Measurements from ENCODE around the gene PDXK.

GRCh38 chr21:43694437-43695079 lies 24.4 kb upstream of the PDXK start:
- TF ChIP-seq, protein P1, sequence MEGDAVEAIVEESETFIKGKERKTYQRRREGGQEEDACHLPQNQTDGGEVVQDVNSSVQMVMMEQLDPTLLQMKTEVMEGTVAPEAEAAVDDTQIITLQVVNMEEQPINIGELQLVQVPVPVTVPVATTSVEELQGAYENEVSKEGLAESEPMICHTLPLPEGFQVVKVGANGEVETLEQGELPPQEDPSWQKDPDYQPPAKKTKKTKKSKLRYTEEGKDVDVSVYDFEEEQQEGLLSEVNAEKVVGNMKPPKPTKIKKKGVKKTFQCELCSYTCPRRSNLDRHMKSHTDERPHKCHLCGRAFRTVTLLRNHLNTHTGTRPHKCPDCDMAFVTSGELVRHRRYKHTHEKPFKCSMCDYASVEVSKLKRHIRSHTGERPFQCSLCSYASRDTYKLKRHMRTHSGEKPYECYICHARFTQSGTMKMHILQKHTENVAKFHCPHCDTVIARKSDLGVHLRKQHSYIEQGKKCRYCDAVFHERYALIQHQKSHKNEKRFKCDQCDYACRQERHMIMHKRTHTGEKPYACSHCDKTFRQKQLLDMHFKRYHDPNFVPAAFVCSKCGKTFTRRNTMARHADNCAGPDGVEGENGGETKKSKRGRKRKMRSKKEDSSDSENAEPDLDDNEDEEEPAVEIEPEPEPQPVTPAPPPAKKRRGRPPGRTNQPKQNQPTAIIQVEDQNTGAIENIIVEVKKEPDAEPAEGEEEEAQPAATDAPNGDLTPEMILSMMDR (IDR thresholded peaks at IDR 0.05): no peak
- no peak for TF ChIP-seq POLR2A (IDR thresholded peaks at IDR 0.05)

All from sigmoid colon (tissue), 3 donors.